WTC11 (cell line): ENCODE data around the gene CCDC117.

ENCODE experiments used
- CBFB ChIP-seq: sonication (generic); formaldehyde crosslinking; IDR thresholded peaks from 2 replicates; pipeline ENCODE4 v1.8.1; 2022; ENCODE audit warnings: mild to moderate bottlenecking, low read depth, missing genetic modification reagents
- CREB1 ChIP-seq: sonication (generic); formaldehyde crosslinking; IDR thresholded peaks from 2 replicates; pipeline ENCODE4 v1.8.0; 2023; ENCODE audit warnings: mild to moderate bottlenecking, missing genetic modification reagents
- GRHL2 ChIP-seq: fragments of 250-450 bp; sonication (Bioruptor Pico); IDR thresholded peaks from 2 replicates; pipeline ENCODE4 v1.8.0; 2022; ENCODE audit warnings: mild to moderate bottlenecking, moderate library complexity; ENCODE audit not compliant: insufficient replicate concordance, severe bottlenecking
- JUN ChIP-seq: sonication (generic); formaldehyde crosslinking; IDR thresholded peaks from 2 replicates; pipeline ENCODE4 v1.8.0; 2023; ENCODE audit warnings: mild to moderate bottlenecking, missing genetic modification reagents
- MAX ChIP-seq: sonication (generic); formaldehyde crosslinking; IDR thresholded peaks from 2 replicates; pipeline ENCODE4 v1.8.0; 2022; ENCODE audit warnings: mild to moderate bottlenecking, missing genetic modification reagents
- NR1H2 ChIP-seq: sonication (generic); formaldehyde crosslinking; IDR thresholded peaks from 2 replicates; pipeline ENCODE4 v1.9.0; 2021; ENCODE audit warnings: mild to moderate bottlenecking, moderate library complexity, missing genetic modification reagents
- NR3C1 ChIP-seq: sonication (generic); formaldehyde crosslinking; conservative IDR thresholded peaks from 2 replicates; pipeline ENCODE4 v1.8.1; 2023; ENCODE audit warnings: low read depth, mild to moderate bottlenecking, missing genetic modification reagents
- PREB ChIP-seq: sonication (generic); formaldehyde crosslinking; IDR thresholded peaks from 2 replicates; pipeline ENCODE4 v1.8.1; 2022; ENCODE audit warnings: mild to moderate bottlenecking, missing genetic modification reagents, moderate library complexity, borderline replicate concordance
- PRRX2 ChIP-seq: fragments of 250-450 bp; sonication (Bioruptor Pico); IDR thresholded peaks from 2 replicates; pipeline ENCODE4 v1.8.0; 2021; ENCODE audit warnings: mild to moderate bottlenecking
- SP1 ChIP-seq: sonication (generic); formaldehyde crosslinking; conservative IDR thresholded peaks from 2 replicates; pipeline ENCODE4 v1.8.1; 2022; ENCODE audit warnings: missing genetic modification reagents
- ZNF263 ChIP-seq: sonication (generic); formaldehyde crosslinking; IDR thresholded peaks from 2 replicates; pipeline ENCODE4 v1.8.1; 2022; ENCODE audit warnings: low read depth, mild to moderate bottlenecking, moderate library complexity, missing genetic modification reagents
- ZNF281 ChIP-seq: sonication (generic); formaldehyde crosslinking; IDR thresholded peaks from 2 replicates; pipeline ENCODE4 v1.8.0; 2023; ENCODE audit warnings: mild to moderate bottlenecking, missing genetic modification reagents
- TF ChIP-seq, protein P1 (sequence below): fragments of 200-600 bp; IDR thresholded peaks from 2 replicates; pipeline ENCODE4 v1.8.0; 2022; ENCODE audit warnings: antibody characterized with exemption
- TF ChIP-seq, protein P2 (sequence below): sonication (generic); formaldehyde crosslinking; IDR thresholded peaks from 2 replicates; pipeline ENCODE4 v1.8.0; 2022; ENCODE audit warnings: mild to moderate bottlenecking, missing genetic modification reagents

GRCh38 chr22:28793976-28794584 is 21.6 kb downstream of the CCDC117 start:
- TF ChIP-seq PREB (CRISPR knock-in tag): no peak
- TF ChIP-seq, protein P1, sequence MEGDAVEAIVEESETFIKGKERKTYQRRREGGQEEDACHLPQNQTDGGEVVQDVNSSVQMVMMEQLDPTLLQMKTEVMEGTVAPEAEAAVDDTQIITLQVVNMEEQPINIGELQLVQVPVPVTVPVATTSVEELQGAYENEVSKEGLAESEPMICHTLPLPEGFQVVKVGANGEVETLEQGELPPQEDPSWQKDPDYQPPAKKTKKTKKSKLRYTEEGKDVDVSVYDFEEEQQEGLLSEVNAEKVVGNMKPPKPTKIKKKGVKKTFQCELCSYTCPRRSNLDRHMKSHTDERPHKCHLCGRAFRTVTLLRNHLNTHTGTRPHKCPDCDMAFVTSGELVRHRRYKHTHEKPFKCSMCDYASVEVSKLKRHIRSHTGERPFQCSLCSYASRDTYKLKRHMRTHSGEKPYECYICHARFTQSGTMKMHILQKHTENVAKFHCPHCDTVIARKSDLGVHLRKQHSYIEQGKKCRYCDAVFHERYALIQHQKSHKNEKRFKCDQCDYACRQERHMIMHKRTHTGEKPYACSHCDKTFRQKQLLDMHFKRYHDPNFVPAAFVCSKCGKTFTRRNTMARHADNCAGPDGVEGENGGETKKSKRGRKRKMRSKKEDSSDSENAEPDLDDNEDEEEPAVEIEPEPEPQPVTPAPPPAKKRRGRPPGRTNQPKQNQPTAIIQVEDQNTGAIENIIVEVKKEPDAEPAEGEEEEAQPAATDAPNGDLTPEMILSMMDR: no peak
- no peak for TF ChIP-seq NR3C1 (CRISPR knock-in tag)
- TF ChIP-seq MAX (CRISPR knock-in tag): no peak
- no peak for TF ChIP-seq SP1 (CRISPR knock-in tag)
- no peak for TF ChIP-seq NR1H2
- no peak for TF ChIP-seq ZNF281 (CRISPR knock-in tag)
- no peak for TF ChIP-seq PRRX2 (CRISPR knock-in tag)
- TF ChIP-seq GRHL2 (CRISPR knock-in tag): no peak
- TF ChIP-seq ZNF263 (CRISPR knock-in tag): no peak
- no peak for TF ChIP-seq JUN (CRISPR knock-in tag)
- TF ChIP-seq CREB1: no peak
- TF ChIP-seq CBFB (CRISPR knock-in tag): no peak
- TF ChIP-seq, protein P2, sequence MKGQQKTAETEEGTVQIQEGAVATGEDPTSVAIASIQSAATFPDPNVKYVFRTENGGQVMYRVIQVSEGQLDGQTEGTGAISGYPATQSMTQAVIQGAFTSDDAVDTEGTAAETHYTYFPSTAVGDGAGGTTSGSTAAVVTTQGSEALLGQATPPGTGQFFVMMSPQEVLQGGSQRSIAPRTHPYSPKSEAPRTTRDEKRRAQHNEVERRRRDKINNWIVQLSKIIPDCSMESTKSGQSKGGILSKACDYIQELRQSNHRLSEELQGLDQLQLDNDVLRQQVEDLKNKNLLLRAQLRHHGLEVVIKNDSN (CRISPR knock-in tag): no peak
